KOPT-K1 (cell line): ENCODE results near the gene IFRD2.

Experiments used
- H3K27ac ChIP-seq: fragments of 200-600 bp; sonication (generic); 2 replicates; pipeline ENCODE4 v1.5.1; 2016; ENCODE audit warnings: antibody characterized with exemption, mild to moderate bottlenecking, low read depth, low read length; ENCODE audit not compliant: poor library complexity, severe bottlenecking
- H3K36me3 ChIP-seq: fragments of 200-600 bp; sonication (generic); 2 replicates; pipeline ENCODE4 v1.5.1; 2017; ENCODE audit warnings: antibody characterized with exemption, mild to moderate bottlenecking, low read length, moderate library complexity; ENCODE audit not compliant: insufficient read depth
- H3K9me3 ChIP-seq: fragments of 200-600 bp; sonication (generic); 2 replicates; pipeline ENCODE4 v1.5.1; 2017; ENCODE audit warnings: antibody characterized with exemption, low read length, mild to moderate bottlenecking; ENCODE audit not compliant: insufficient read depth, poor library complexity, severe bottlenecking

The IFRD2 gene

DNA sequence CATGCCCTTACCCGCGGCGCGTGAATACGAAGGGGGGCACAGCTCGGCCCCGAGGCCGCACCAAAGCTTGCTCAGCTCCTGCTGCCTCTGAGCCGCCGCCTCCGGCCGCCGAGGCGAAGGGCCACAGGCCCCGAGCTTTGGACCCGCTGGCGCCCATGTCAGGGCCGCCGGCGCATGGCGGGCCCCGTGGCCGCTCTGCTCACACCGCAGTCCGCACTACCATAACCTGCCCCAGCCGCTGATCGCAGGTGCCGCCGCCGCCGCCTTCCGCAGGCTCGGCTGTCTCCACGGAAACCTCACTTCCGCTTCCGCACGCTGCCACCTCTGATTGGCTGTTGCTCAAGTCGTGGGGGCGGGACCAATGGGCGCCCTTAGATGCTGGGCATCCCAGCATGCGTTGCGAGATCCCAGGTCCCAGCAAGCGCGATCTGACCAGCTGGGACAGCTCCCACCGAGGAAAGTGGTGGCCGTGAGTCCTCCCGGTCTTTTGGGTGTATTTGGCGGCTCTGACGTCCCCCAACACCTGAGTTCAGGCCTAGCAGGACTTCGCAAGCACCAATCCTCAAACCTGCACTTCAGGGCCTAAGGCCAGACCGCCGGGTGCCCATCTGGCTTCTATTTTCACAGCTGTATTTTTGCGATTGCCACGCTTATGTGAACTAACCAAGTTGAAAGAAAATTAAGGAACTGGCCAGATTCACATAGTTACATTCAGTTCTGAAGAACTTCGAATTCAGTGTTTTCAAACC lies 35.9 kb upstream of the IFRD2 start, which contains the start of gene TUSC2:
Gene TUSC2 (minus strand): TSS at position 281 of the 749 bp plus-strand sequence. CDS start 124 bp downstream, at position 157.
- peak within 1 kb of the TSS; percentile 59 for H3K27ac ChIP-seq
- peaks cover 71% of the 10 kb centered on the region for H3K36me3 ChIP-seq
- no peaks in the 10 kb centered on the region for H3K9me3 ChIP-seq

DNA sequence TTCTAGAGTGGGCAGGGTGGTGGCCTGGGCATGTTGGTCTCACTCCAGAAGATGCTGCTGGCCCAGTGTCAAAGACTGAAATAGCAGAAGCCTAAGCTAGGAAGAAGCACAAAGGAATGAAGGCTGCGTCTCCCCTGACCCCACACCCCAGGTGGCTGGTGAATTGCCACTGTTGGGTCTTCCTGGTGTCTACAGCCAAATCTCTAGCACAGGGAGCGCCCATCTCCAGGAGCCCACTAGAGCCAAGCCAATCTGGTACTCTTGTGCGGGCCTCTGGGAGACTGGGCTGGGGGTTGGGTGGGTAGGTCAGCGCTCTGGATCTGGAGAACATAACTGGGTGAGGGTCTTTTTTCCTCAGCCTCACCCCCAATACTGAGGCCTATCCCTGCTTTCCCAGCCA lies 34.9 kb upstream of the IFRD2 start:
- peak overlapping the region; percentile 59 for H3K27ac ChIP-seq

DNA sequence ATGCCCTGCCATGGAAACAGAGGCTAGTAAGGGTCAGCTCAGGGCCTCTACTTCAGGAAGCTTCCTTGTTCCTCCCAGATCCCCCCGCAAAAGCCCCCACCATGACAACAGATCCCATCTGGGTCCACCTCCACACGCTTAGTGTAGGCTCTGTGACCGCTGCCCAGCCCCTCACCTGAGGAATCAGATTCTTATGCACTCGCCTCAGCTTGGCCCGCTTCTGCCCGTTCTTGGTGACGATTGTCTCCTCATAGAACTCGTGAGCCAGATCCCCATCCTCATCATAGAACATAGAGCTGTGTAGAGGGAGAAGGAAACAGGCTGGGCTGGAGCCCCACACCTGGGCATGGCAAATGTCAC lies 33.9 kb upstream of the IFRD2 start:
- H3K36me3 ChIP-seq: peaks cover 51% of the 10 kb centered on the region
- H3K9me3 ChIP-seq: no peaks in the 10 kb centered on the region
- H3K27ac ChIP-seq: no peak overlapping the region

More for the DNA sequence above, 34.9 kb upstream of the IFRD2 start:
- peaks cover 61% of the 10 kb centered on the region for H3K36me3 ChIP-seq
- H3K9me3 ChIP-seq: no peaks in the 10 kb centered on the region

DNA sequence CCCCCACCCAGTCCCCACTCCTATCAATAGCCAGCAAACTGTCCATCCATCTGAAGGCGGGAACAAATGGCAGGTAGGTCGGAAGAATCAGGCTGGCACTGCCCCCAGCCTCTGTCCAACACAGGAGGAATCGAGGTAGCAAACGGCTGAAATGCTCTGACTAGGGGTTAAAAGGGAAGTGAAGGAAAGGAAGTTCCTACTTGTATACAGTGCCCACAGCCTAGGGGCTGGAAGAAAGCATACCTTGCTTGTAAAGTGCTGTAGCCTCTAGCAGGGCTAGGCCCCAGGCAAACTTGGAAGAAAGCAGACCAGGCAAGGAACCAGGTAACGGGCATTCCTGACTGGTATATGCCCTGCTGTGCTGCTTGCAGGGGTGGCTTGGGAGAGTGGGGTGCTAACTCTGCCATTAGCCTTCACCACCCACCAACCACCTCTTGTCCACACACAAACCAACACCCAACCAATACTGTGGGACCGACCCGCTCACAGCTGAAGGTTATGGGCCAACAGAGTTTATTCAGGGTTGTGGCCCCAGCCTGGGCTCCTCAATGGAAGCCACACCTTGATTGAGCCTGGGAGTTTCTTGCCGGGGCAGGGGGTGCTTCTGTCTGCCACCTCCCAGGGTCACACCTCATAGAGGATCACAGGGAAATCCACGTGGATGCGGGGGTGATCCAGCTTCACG lies 33.4 kb upstream of the IFRD2 start:
- no peaks in the 10 kb centered on the region for H3K9me3 ChIP-seq
- H3K36me3 ChIP-seq: peaks cover 46% of the 10 kb centered on the region
- H3K27ac ChIP-seq: no peak overlapping the region

DNA sequence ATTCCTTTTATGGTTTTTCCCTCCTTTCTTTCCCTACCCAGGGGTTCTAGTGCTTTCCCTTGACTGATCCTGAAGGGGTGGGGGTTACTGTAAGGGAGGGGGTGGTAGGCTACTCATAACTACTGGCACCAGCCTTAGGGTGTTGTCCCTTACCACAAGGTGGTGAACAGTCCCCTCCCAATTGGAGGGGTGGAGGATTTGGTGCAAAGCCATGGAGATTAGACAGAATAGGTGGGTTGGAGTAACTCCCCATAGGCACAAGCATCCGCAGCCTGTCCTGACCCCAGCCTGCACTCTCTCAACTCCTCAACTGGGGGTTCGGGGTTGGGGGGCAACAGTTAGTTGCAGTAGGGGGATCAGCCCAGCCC lies 32.9 kb upstream of the IFRD2 start:
- H3K36me3 ChIP-seq: peaks cover 41% of the 10 kb centered on the region
- no peaks in the 10 kb centered on the region for H3K9me3 ChIP-seq
- no peak overlapping the region for H3K27ac ChIP-seq

DNA sequence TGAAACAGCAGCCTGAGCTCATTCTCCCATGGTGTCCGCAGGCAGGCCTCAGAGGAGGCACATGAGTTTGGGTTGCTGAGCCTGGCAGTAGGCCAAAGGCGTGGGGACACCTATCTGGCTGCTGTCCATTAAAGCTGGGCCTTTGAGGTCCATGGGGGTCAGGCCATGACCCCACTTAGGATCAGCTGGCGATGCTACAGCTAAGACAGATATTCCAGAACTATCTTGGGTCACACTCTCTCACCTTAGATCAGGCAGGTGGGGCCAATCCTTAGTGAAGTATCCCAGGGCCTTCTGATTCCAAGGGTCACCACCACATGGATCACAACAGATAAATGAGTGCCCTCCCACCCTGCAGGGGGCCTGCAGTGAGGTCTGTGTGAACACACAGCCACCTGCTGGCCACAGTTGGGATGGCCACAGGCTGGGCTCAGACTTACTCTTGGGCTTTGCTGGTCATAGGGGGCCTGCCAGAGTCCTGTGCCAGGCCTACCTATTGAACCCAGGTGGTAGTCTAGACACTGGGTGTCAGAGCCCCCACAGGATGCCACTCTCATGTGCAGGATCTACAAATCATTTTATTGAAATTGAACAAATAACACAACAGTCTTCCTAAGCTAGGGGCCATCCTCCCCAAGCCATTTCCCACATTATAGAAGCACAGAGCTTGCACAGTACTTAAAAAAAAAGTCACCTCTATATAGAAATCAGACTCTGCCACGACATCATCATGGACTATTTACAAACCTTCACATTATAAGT lies 32.3 kb upstream of the IFRD2 start:
- Histone ChIP-seq H3K9me3 (no peaks in the 10 kb centered on the region), H3K36me3 (peaks cover 37% of the 10 kb centered on the region), H3K27ac (no peak overlapping the region)

DNA sequence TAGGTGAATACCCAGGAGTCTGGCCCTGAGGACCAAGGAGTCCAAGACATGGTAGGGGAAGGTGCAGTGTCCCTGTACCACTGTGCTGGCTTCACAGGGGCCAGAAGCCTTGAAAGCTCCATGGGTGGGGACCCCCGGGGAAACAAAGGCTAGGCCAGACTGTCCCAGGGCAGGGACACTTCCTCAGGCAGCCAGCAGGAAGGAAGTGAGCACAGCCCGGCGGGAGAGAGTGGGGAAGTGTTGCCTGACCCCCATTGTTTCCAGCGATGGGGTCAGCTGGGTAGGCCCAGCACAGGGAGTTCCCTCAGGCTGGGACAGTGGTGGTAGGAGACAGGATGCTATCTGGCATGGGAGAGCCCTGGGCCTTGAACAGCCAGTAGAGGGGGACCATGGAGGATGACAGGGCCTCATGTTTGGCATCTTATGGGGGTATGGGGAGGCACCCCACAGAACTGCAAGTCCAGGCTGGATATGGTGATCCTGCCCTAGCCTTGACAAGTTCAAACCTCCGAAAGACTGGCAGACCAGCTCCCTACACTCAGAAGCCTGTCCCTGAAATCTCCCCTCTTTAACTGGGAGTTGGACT lies 31.5 kb upstream of the IFRD2 start:
- no peak overlapping the region for H3K27ac ChIP-seq
- H3K36me3 ChIP-seq: peaks cover 41% of the 10 kb centered on the region
- no peaks in the 10 kb centered on the region for H3K9me3 ChIP-seq

DNA sequence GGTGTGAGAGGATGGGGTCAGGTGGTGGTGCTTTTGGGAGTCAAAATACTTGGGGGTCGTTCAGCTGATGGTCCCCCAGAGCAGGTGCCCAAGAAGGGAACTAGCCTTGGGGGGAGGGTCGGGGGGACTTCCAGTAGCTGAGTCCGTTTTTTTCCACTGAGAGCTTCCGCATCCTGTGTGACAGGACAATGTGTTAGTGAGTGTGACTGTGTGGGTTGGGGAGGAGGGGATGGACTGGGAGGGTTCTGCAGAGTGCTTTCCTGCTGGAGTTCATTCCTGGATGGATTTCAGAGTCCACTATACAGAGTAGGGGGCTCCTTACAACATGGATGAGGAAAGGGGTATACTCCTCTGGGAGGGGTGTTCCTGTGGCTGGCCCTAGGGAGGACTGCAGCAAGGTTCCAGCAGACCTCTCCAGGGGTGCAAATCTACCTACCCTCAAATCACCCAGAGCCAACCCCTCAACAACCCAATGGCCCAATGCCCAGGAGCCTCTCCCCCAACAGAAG lies 30.9 kb upstream of the IFRD2 start:
- H3K27ac ChIP-seq: no peak overlapping the region

DNA sequence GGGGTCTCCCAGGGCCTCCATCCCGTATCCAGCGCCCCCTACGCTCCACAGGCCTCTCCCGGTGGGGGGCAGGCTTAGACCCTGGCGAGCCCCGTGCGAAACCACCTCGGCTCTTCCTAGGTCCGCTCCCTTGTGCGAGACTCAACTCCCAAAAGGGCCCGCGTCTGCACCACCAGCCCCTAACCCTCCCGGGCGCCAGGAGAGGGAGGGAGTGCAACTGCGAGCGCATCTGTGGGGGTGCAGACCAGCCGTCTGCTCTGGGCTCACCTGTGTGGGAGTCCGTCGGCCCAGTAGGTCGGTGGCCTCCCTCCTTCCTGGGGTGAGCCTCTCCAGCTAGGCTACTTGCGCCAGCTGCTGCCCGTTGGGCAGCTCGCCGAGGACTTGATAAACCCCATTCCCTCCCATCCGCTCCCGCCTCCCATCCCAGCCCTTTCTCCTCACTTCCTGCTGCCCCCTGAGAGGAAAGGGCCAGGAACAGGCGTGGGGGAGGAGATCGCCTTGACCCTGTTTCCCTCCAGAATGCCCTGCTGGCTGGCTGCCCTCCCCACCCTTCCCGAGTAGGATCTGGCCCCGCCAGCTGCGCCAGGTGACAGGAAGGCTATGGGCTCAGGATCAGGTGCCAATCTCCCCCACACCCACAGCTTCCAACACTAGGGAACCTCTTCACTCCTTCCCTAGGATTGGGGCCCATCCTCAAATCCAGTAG lies 30.3 kb upstream of the IFRD2 start, which contains the start of gene HYAL2:
Gene HYAL2 (minus strand): TSS at position 360 of the 706 bp plus-strand sequence. CDS start 2,256 bp downstream, outside the sequence.
- Histone ChIP-seq H3K36me3 (peaks cover 52% of the 10 kb centered on the region), H3K27ac (peak within 1 kb of the TSS; percentile 96), H3K9me3 (no peaks in the 10 kb centered on the region)

More for the DNA sequence above, 30.9 kb upstream of the IFRD2 start:
- Histone ChIP-seq H3K9me3 (no peaks in the 10 kb centered on the region), H3K36me3 (peaks cover 47% of the 10 kb centered on the region)

DNA sequence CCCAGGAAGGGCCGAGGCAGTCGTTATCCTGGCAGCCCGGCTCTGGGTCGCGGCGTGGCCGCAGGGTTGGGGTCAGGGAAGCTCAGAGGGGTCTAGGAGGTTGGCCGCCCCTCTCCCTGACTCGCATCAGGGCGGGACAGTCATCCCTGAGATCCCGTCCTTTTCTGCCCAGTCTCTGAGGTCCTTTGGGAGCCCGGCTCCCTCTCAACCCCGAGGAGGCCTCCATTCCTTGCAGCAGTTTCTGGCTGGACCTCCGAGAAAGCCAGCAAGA lies 29.8 kb upstream of the IFRD2 start:
- Histone ChIP-seq H3K9me3 (no peaks in the 10 kb centered on the region), H3K27ac (peak overlapping the region; percentile 96), H3K36me3 (peaks cover 57% of the 10 kb centered on the region)

DNA sequence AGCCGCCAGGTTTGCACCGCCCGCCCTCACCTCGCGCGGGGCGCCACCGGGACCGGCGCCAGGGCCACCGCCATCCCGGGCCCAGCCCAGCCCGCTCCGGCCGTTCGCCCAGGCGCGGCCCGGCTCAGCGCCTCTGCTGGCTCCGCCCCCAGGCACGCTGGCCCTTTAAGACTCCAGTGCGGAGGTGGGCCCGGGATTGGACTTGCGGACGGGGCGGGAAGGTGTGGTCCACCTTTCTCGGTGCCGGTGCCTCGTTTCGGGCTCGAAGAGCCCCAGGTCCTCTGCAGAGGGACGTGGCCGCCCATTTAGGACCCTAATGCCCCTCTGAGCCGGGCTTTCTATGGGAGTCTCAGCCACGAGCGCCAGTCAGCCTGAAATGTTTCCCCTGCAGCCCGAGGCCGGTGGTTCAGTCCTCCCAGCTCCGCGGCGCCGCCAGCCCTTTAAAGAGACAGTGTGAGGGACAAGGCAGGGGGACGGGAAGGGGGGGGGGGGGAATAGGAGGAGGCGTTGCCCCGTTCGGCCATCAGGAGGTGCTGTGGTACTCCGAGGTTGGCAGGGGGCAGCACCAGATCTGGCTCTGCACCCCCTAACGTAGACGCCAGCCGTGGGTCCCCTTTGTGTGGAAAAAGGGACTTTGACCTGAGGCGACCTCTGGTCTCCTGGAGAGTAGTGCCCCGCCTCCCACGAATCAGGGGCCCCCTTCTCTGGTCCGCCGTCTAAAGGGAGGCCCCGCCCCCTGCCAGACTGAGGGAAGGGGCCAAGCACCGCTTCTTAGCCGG lies 29.3 kb upstream of the IFRD2 start:
- Histone ChIP-seq H3K9me3 (no peaks in the 10 kb centered on the region), H3K27ac (peak overlapping the region; percentile 96), H3K36me3 (peaks cover 61% of the 10 kb centered on the region)

DNA sequence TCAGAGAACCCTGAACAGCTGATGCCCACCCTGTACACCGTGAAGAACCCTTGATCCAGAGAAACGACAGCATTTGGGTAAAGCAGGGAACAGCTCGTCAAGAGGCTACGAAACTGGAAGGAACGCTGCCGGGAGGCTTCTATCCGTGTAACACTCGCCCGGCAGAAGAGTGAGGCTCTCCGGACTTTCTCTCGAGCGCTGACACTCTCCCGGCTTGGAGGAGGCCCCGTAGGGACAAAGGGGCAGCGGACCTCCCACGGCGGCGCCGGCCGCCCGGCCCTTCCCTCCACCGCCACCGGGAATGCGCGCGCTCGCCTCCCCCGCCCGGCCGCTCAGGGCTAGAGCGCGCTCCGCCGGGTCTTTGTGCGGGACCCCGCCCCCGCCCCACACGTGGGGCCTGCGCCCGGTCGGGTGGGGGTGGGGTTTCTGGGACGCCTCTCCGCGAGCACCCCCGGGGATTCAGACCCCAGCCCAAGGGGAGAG lies 28.7 kb upstream of the IFRD2 start:
- peaks cover 62% of the 10 kb centered on the region for H3K36me3 ChIP-seq
- peak overlapping the region; percentile 96 for H3K27ac ChIP-seq
- no peaks in the 10 kb centered on the region for H3K9me3 ChIP-seq

DNA sequence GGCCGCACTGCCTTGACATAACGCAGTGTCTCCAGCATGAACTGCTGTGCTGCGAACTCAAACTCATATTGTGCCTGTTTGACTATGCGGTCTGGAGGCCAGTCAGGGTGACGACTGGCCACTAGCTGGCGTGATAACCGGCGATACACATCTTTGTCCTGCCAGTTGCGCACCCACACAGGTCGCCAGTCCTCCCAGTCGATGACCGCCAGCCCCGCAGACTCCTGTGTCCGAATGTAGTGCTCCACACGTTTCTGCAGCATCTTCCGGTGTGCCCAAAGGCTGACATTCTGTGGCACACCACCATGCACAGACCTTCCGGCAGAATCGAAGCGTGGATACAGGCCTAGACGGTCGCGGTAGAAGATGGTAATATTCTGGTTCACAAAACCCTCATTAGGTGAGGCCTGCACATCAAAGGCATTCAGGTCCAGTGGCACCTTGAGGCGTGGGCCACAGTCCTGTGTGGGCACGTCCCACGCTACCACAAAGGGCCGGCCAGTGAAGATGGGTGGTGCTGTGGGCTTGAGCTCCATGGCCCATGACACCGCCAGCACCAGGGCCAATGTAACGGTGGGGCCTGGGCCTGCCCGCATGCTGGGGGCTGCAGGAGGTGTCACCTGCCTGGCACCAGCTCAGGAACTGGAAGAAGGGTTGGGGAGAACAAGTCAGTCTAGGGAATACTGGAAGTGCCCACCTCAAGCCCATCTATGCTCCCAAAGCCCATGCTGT lies 27.8 kb upstream of the IFRD2 start:
- H3K27ac ChIP-seq: peak overlapping the region; percentile 96
- H3K9me3 ChIP-seq: no peaks in the 10 kb centered on the region
- H3K36me3 ChIP-seq: peaks cover 54% of the 10 kb centered on the region
